Measurements from ENCODE around the gene ACSL4. TPM values are rescaled to one million over a fixed set of nuclear protein-coding genes. Genes with fewer than 3 reads are reported as not detected.
"Not testable (repeated sequence)": the region's sequence is repeated elsewhere in the genome, so short reads cannot be mapped to it uniquely, and the experiment has no call there.

ACSL4 gene
- total and polyA plus RNA-seq, 4 donors = 26.3 to 115 (median 50.9) TPM

- WGBS (ENCODE audit: insufficient coverage) = no CpG with 5 or more reads among the region's 5 CpGs
- H3K27ac ChIP-seq (ENCODE audit: low read depth, low read length) = no peak overlapping the region
Observed at GRCh38 chrX:109735202-109735744, 2.2 kb upstream of the ACSL4 start.

GRCh38 chrX:109733613-109734083 is 591 bp upstream of the ACSL4 start:
- H3K9me3 ChIP-seq (ENCODE audit: control insufficient read depth, insufficient read depth, low read length) = no peaks in the 10 kb centered on the region
- WGBS (ENCODE audit: insufficient coverage) = 44% methylated on average over 15 of the region's 15 CpGs
- DNase-seq (ENCODE audit: low read depth in 4 of 6, low spot score in 6 of 6) = peak in 1 of 6 donors; percentile 47
- no peaks in the 10 kb centered on the region for H3K36me3 ChIP-seq (ENCODE audit: control insufficient read depth, insufficient read depth, low read length)
- peak overlapping the region; percentile 74 for H3K27ac ChIP-seq (ENCODE audit: low read depth, low read length)
- H3K4me3 ChIP-seq (ENCODE audit: low read depth, low read length) = peak overlapping the region; percentile 56
- H3K4me1 ChIP-seq (ENCODE audit: control insufficient read depth, insufficient read depth, low read length) = no peaks in the 10 kb centered on the region
- peaks cover 4% of the 10 kb centered on the region for H3K27me3 ChIP-seq (ENCODE audit: control insufficient read depth, insufficient read depth, low read length)

More at GRCh38 chrX:109735202-109735744, 2.2 kb upstream of the ACSL4 start:
- peaks cover 7% of the 10 kb centered on the region for H3K27me3 ChIP-seq (ENCODE audit: control insufficient read depth, insufficient read depth, low read length)
- DNase-seq (ENCODE audit: low read depth in 4 of 6, low spot score in 6 of 6) = no peak
- H3K4me3 ChIP-seq (ENCODE audit: low read depth, low read length) = no peak overlapping the region
- H3K9me3 ChIP-seq (ENCODE audit: control insufficient read depth, insufficient read depth, low read length) = no peaks in the 10 kb centered on the region
- no peaks in the 10 kb centered on the region for H3K4me1 ChIP-seq (ENCODE audit: control insufficient read depth, insufficient read depth, low read length)
- no peaks in the 10 kb centered on the region for H3K36me3 ChIP-seq (ENCODE audit: control insufficient read depth, insufficient read depth, low read length)

DNA sequence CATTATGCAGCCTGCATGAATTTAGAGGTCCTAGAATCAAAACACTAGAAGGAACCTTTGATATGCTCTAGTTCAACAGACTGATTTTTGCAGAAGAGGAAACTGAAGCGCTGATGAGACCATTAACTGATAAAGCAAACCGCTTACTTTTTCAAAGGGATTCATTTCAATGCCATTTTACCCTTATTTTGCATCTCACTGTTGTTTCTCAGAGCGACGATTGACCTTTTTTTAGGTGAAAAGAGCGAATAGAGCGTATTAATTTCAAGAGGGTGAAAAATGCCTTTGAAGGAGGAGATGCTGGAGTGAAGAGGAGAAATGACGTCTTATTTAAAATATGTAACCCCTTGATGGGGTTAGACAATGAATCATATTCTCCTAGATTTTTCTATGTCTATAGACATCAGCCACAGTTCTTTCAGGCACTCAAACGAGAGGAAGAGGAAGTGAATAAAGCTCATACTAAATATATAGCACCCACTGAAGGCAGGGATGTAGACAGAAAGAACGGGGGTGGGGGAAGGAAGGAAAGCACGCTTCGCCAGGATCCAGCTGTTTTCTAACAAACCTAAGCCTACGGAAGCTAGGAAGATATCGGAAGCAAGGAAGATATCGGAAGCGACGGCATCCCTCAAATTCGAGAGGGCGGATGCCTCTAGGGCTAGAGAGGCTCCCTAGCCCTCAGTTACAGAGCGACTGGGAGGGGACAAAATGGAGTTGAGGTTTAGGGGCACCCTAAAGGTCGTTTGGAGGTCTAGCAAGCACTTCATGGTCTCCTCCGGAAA is 848 bp downstream of the ACSL4 start:
- no peaks in the 10 kb centered on the region for H3K36me3 ChIP-seq (ENCODE audit: control insufficient read depth, insufficient read depth, low read length)
- whole genome bisulfite sequencing (ENCODE audit: insufficient coverage) = 27% methylated on average over 17 of the region's 21 CpGs
- peak overlapping the region; percentile 78 for H3K27ac ChIP-seq (ENCODE audit: low read depth, low read length)
- peak in 2 of 6 donors; percentile 50 to 63 for DNase-seq (ENCODE audit: low read depth in 4 of 6, low spot score in 6 of 6)
- H3K4me3 ChIP-seq (ENCODE audit: low read depth, low read length) = peak overlapping the region; percentile 76
- no peaks in the 10 kb centered on the region for H3K9me3 ChIP-seq (ENCODE audit: control insufficient read depth, insufficient read depth, low read length)
- no peaks in the 10 kb centered on the region for H3K4me1 ChIP-seq (ENCODE audit: control insufficient read depth, insufficient read depth, low read length)
- H3K27me3 ChIP-seq (ENCODE audit: control insufficient read depth, insufficient read depth, low read length) = peaks cover 4% of the 10 kb centered on the region

- Histone ChIP-seq H3K27me3 (ENCODE audit: control insufficient read depth, insufficient read depth, low read length) (peaks cover 2% of the 10 kb centered on the region), H3K4me3 (ENCODE audit: low read depth, low read length) (no peak overlapping the region), H3K27ac (ENCODE audit: low read depth, low read length) (no peak overlapping the region), H3K4me1 (ENCODE audit: control insufficient read depth, insufficient read depth, low read length) (no peaks in the 10 kb centered on the region), H3K9me3 (ENCODE audit: control insufficient read depth, insufficient read depth, low read length) (no peaks in the 10 kb centered on the region), H3K36me3 (ENCODE audit: control insufficient read depth, insufficient read depth, low read length) (no peaks in the 10 kb centered on the region)
- DNase-seq (ENCODE audit: low read depth in 4 of 6, low spot score in 6 of 6) = no peak
- no CpG with 5 or more reads among the region's 1 CpG for WGBS (ENCODE audit: insufficient coverage)
Observed at GRCh38 chrX:109728173-109728535, 4.9 kb downstream of the ACSL4 start.

- not testable (repeated sequence) for H3K4me3 ChIP-seq (ENCODE audit: low read depth, low read length); H3K27me3 ChIP-seq (ENCODE audit: control insufficient read depth, insufficient read depth, low read length); H3K4me1 ChIP-seq (ENCODE audit: control insufficient read depth, insufficient read depth, low read length); H3K27ac ChIP-seq (ENCODE audit: low read depth, low read length); H3K9me3 ChIP-seq (ENCODE audit: control insufficient read depth, insufficient read depth, low read length); H3K36me3 ChIP-seq (ENCODE audit: control insufficient read depth, insufficient read depth, low read length); DNase-seq (ENCODE audit: low read depth in 4 of 6, low spot score in 6 of 6)
- no CpG with 5 or more reads among the region's 1 CpG for WGBS (ENCODE audit: insufficient coverage)
Observed at GRCh38 chrX:109724971-109725370, 8.1 kb downstream of the ACSL4 start.

DNA sequence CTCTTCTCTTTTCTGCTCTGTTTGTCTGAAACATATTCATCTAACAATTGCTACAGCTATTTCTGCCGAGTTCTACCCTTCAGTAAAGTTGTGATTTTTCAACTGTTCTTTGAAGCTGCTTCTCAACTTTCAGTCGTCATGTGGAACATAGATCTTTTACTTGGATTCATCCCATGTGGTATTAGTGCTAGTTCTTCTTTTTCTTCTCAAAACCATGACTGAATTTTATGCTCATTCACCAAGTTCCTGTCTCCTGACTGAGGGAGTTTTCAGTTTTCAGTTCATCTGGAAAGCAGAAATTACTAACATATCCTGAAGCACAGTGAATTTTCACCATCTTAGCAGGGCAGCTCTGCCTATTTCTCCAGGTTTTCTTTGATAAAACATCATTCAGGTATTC is 12.1 kb downstream of the ACSL4 start:
- peaks cover 2% of the 10 kb centered on the region for H3K27me3 ChIP-seq (ENCODE audit: control insufficient read depth, insufficient read depth, low read length)
- H3K27ac ChIP-seq (ENCODE audit: low read depth, low read length) = no peak overlapping the region
- no CpG with 5 or more reads among the region's 2 CpGs for WGBS (ENCODE audit: insufficient coverage)

GRCh38 chrX:109719264-109719663 is 13.8 kb downstream of the ACSL4 start:
- Histone ChIP-seq H3K4me3 (ENCODE audit: low read depth, low read length) (no peak overlapping the region), H3K4me1 (ENCODE audit: control insufficient read depth, insufficient read depth, low read length) (no peaks in the 10 kb centered on the region), H3K27me3 (ENCODE audit: control insufficient read depth, insufficient read depth, low read length) (peaks cover 1% of the 10 kb centered on the region), H3K27ac (ENCODE audit: low read depth, low read length) (no peak overlapping the region), H3K9me3 (ENCODE audit: control insufficient read depth, insufficient read depth, low read length) (no peaks in the 10 kb centered on the region), H3K36me3 (ENCODE audit: control insufficient read depth, insufficient read depth, low read length) (no peaks in the 10 kb centered on the region)
- DNase-seq (ENCODE audit: low read depth in 4 of 6, low spot score in 6 of 6) = no peak
- WGBS (ENCODE audit: insufficient coverage) = no CpG with 5 or more reads among the region's 2 CpGs

More for the DNA sequence above, 12.1 kb downstream of the ACSL4 start:
- DNase-seq (ENCODE audit: low read depth in 4 of 6, low spot score in 6 of 6) = no peak
- H3K36me3 ChIP-seq (ENCODE audit: control insufficient read depth, insufficient read depth, low read length) = no peaks in the 10 kb centered on the region
- H3K9me3 ChIP-seq (ENCODE audit: control insufficient read depth, insufficient read depth, low read length) = no peaks in the 10 kb centered on the region
- H3K4me1 ChIP-seq (ENCODE audit: control insufficient read depth, insufficient read depth, low read length) = no peaks in the 10 kb centered on the region
- no peak overlapping the region for H3K4me3 ChIP-seq (ENCODE audit: low read depth, low read length)

DNA sequence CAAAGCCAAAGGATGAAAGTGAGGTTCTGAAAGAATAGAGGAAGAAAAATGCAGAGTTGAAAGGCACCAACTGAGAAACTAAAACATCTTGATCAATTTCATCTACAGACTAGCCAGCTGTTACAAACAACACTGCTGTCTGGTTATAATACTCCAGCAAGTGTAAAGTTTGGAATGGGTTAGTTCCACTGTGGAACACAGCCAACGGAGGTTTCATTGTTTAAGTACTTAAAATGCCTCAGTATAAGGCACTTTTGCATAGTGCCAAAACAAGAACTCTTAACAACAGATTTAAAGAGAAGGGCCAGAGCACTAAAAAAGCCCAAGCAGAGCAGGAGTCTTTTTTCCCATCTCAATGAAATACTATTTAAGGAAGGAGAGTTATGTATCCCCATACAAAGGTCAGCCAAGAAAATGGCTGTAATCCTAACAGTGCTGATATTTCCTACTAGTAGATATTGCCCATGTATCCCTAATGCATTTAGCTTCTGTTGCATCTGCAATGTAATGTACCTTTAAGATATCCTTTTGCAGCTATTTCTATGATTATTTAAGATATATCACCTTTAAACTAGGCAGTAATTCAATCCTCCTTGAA is 16.5 kb downstream of the ACSL4 start:
- no peaks in the 10 kb centered on the region for H3K27me3 ChIP-seq (ENCODE audit: control insufficient read depth, insufficient read depth, low read length)
- H3K4me3 ChIP-seq (ENCODE audit: low read depth, low read length) = no peak overlapping the region
- DNase-seq (ENCODE audit: low read depth in 4 of 6, low spot score in 6 of 6) = no peak
- no peaks in the 10 kb centered on the region for H3K9me3 ChIP-seq (ENCODE audit: control insufficient read depth, insufficient read depth, low read length)
- H3K36me3 ChIP-seq (ENCODE audit: control insufficient read depth, insufficient read depth, low read length) = no peaks in the 10 kb centered on the region
- no CpG with 5 or more reads among the region's 1 CpG for WGBS (ENCODE audit: insufficient coverage)
- no peak overlapping the region for H3K27ac ChIP-seq (ENCODE audit: low read depth, low read length)
- H3K4me1 ChIP-seq (ENCODE audit: control insufficient read depth, insufficient read depth, low read length) = no peaks in the 10 kb centered on the region

DNA sequence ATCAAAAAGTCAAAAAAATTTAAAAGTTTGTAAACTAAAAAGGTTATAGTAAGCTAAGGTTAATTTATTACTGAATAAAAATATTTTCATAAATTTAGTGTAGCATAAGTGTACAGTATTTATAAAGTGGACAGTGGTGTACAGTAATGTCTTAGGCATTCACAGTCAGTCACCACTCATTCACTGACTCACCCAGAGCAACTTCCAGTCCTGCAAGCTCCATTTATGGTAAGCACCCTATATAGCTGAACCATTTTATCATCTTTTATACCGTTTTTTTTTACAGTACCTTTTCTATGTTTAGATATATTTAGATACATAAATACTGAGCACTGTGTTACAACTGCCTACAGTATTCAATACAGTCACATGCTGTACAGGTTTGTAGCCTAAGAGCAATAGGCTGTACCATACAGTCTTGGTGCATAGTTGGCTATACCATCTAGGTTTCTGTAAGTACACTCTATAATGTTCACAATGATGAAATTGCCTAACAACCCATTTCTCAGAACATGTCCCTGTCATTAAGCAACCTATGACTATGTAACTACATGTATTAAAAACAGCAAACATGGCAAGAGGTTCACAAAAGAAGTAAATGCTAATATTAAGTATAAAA is 18.6 kb downstream of the ACSL4 start:
- no peak for DNase-seq (ENCODE audit: low read depth in 4 of 6, low spot score in 6 of 6)
- H3K9me3 ChIP-seq (ENCODE audit: control insufficient read depth, insufficient read depth, low read length) = no peaks in the 10 kb centered on the region
- no CpG with 5 or more reads among the region's 1 CpG for WGBS (ENCODE audit: insufficient coverage)
- no peaks in the 10 kb centered on the region for H3K36me3 ChIP-seq (ENCODE audit: control insufficient read depth, insufficient read depth, low read length)
- H3K27me3 ChIP-seq (ENCODE audit: control insufficient read depth, insufficient read depth, low read length) = no peaks in the 10 kb centered on the region
- no peak overlapping the region for H3K4me3 ChIP-seq (ENCODE audit: low read depth, low read length)
- no peaks in the 10 kb centered on the region for H3K4me1 ChIP-seq (ENCODE audit: control insufficient read depth, insufficient read depth, low read length)
- H3K27ac ChIP-seq (ENCODE audit: low read depth, low read length) = no peak overlapping the region
